IMR-90 (cell line): ENCODE measurements around the gene TBCEL. TPM values are rescaled to one million over a fixed set of nuclear protein-coding genes. Genes with fewer than 3 reads are reported as not detected.
"Not testable (repeated sequence)": the region's sequence is repeated elsewhere in the genome, so short reads cannot be mapped to it uniquely, and the experiment has no call there.

ENCODE experiments used
- ATAC-seq: fragments of 200-7000 bp; cut with Tn5 transposase; 2 replicates; pipeline ENCODE4 v1.9.1; 2020; ENCODE audit warnings: low read depth, mild to moderate bottlenecking, moderate library complexity
- BruUV-seq: library from RNA; stranded (reverse); fragments of 400-500 nt; replicated peaks from 2 replicates; lab custom pipeline; 2021; lab: Mats Ljungman, UMichigan
- CTCF ChIA-PET: fragments of 300-600 bp; formaldehyde crosslinking; extraction: SDS; loops from one replicate; lab custom pipeline; 2021; ENCODE audit warnings: antibody characterized with exemption; lab: Yijun Ruan, JAX
- POLR2A ChIA-PET: fragments of 300-600 bp; sonication (Branson Sonifier 250); formaldehyde crosslinking; loops from one replicate; lab custom pipeline; 2022; ENCODE audit warnings: antibody characterized with exemption; ENCODE audit not compliant: unreplicated experiment; lab: Charles Lee
- DNase-seq: peaks from one replicate; pipeline ENCODE4 v3.0.0; 2013
- H2AFZ ChIP-seq: replicated peaks from 2 replicates; pipeline ENCODE3; 2013; ENCODE audit warnings: low read length, mild to moderate bottlenecking; ENCODE audit not compliant: poor library complexity
- H2AK5ac ChIP-seq: 2 replicates; pipeline ENCODE4 v1.6.1; 2013; ENCODE audit warnings: low read depth, low read length, inconsistent platforms
- H2AK9ac ChIP-seq: replicated peaks from 2 replicates; pipeline ENCODE3; 2013; ENCODE audit warnings: mild to moderate bottlenecking, low read depth, low read length, moderate library complexity; ENCODE audit not compliant: poor library complexity
- H2BK120ac ChIP-seq: 2 replicates; pipeline ENCODE4 v1.6.1; 2013; ENCODE audit warnings: low read depth, low read length, inconsistent platforms
- H2BK15ac ChIP-seq: 3 replicates; pipeline ENCODE4 v1.6.1; 2013; ENCODE audit warnings: low read depth, low read length, inconsistent platforms
- H2BK20ac ChIP-seq: 2 replicates; pipeline ENCODE4 v1.6.1; 2013; ENCODE audit warnings: low read depth, mild to moderate bottlenecking, inconsistent platforms, low read length, moderate library complexity
- H2BK5ac ChIP-seq: 2 replicates; pipeline ENCODE4 v1.6.1; 2013; ENCODE audit warnings: mild to moderate bottlenecking, low read depth, low read length, inconsistent platforms; ENCODE audit not compliant: poor library complexity, severe bottlenecking
- H3K14ac ChIP-seq: replicated peaks from 2 replicates; pipeline ENCODE4 v1.6.1; 2013; ENCODE audit warnings: low read depth, low read length, inconsistent platforms
- H3K18ac ChIP-seq: 2 replicates; pipeline ENCODE4 v1.6.1; 2013; ENCODE audit warnings: low read depth, low read length, control low read depth
- H3K23ac ChIP-seq: 2 replicates; pipeline ENCODE4 v1.6.1; 2013; ENCODE audit warnings: low read depth, low read length, inconsistent platforms
- H3K27ac ChIP-seq: 2 replicates; pipeline ENCODE4 v1.5.1; 2013; ENCODE audit warnings: mild to moderate bottlenecking, control low read depth, low read length; ENCODE audit not compliant: insufficient read depth
- H3K27me3 ChIP-seq: 2 replicates; pipeline ENCODE4 v1.6.1; 2013; ENCODE audit warnings: low read length; ENCODE audit not compliant: control insufficient read depth, insufficient read depth
- H3K36me3 ChIP-seq: 2 replicates; pipeline ENCODE4 v1.6.1; 2013; ENCODE audit warnings: low read length, mixed read lengths; ENCODE audit not compliant: control insufficient read depth, insufficient read depth
- H3K4ac ChIP-seq: 2 replicates; pipeline ENCODE4 v1.6.1; 2013; ENCODE audit warnings: low read depth, low read length, inconsistent platforms
- H3K4me1 ChIP-seq: 2 replicates; pipeline ENCODE4 v1.6.1; 2013; ENCODE audit warnings: low read length, mixed read lengths; ENCODE audit not compliant: control insufficient read depth, insufficient read depth
- H3K4me2 ChIP-seq: 2 replicates; pipeline ENCODE4 v1.6.1; 2013; ENCODE audit warnings: low read depth, mild to moderate bottlenecking, control low read depth, low read length, moderate library complexity
- H3K4me3 ChIP-seq: 2 replicates; pipeline ENCODE4 v1.5.1; 2013; ENCODE audit warnings: low read depth, mild to moderate bottlenecking, control low read depth, low read length, moderate library complexity; ENCODE audit not compliant: insufficient read depth
- H3K56ac ChIP-seq: 2 replicates; pipeline ENCODE4 v1.6.1; 2013; ENCODE audit warnings: low read length, inconsistent platforms; ENCODE audit not compliant: insufficient read depth; ENCODE audit errors: extremely low read depth
- H3K79me1 ChIP-seq, 2 experiments: 2 replicates each; pipeline ENCODE4 v1.6.1; 2013; ENCODE audit warnings: low read length in 2 of 2, inconsistent platforms in 1 of 2, low read depth in 1 of 2
- H3K9ac ChIP-seq: 2 replicates; pipeline ENCODE4 v1.6.1; 2013; ENCODE audit warnings: low read depth, low read length, control low read depth
- H3K9me1 ChIP-seq: 2 replicates; pipeline ENCODE4 v1.6.1; 2013; ENCODE audit warnings: low read length, inconsistent platforms; ENCODE audit not compliant: insufficient read depth
- H3K9me3 ChIP-seq: 2 replicates; pipeline ENCODE4 v1.6.1; 2013; ENCODE audit warnings: low read length; ENCODE audit not compliant: control insufficient read depth, insufficient read depth
- H4K20me1 ChIP-seq: 2 replicates; pipeline ENCODE4 v1.6.1; 2013; ENCODE audit warnings: low read length, inconsistent platforms; ENCODE audit not compliant: insufficient read depth
- H4K5ac ChIP-seq: 2 replicates; pipeline ENCODE4 v1.6.1; 2013; ENCODE audit warnings: mild to moderate bottlenecking, low read depth, low read length, control low read depth
- H4K8ac ChIP-seq, 2 experiments: 2 replicates each; pipeline ENCODE4 v1.6.1; 2013; ENCODE audit warnings: low read depth in 2 of 2, low read length in 2 of 2, control low read depth in 1 of 2, inconsistent platforms in 1 of 2
- H4K91ac ChIP-seq: 2 replicates; pipeline ENCODE4 v1.6.1; 2013; ENCODE audit warnings: low read depth, low read length, inconsistent platforms; ENCODE audit not compliant: insufficient read depth
- WGBS, 2 experiments: methylation state at CpG; one replicate each; pipeline versions ENCODE4 v1.1.5 to v1.1.7; 2013; ENCODE audit warnings: missing lambda C conversion rate in 2 of 2; ENCODE audit not compliant: insufficient read length in 1 of 2; ENCODE audit errors: extremely low coverage in 2 of 2; 5-methylcytosine and 5-hydroxymethylcytosine counted together
- dilution Hi-C: fragments of 300-500 bp; cut with HindIII; formaldehyde crosslinking; loops from one replicate; pipeline ENCODE4 v1.14.3; 2018; ENCODE audit warnings: low sequenced_read_pairs; ENCODE audit not compliant: unreplicated experiment
- in situ Hi-C: fragments of 300-500 bp; cut with MboI; formaldehyde crosslinking; loops from 3 replicates; pipeline ENCODE4 v1.14.3; 2019; ENCODE audit warnings: low sequenced_read_pairs, inconsistent platforms, mixed read lengths
- intact Hi-C: fragments of 100-400 bp; cut with micrococcal nuclease; formaldehyde crosslinking; loops from 2 replicates; pipeline ENCODE4 v1.10.0; 2022
- polyA plus RNA-seq, 3 experiments: library from polyadenylated mRNA; depleted of rRNA; stranded (reverse); fragments of >200 nt; gene quantifications; 2 replicates each; pipeline ENCODE4 v1.2.3, GENCODE V29; 2012; ENCODE audit warnings: low replicate concordance in 1 of 3
- total RNA-seq: library from RNA; depleted of rRNA; stranded (reverse); fragments of >200 nt; gene quantifications from 2 replicates; pipeline ENCODE4 v1.2.3, GENCODE V29; 2012

The TBCEL gene
- total and polyA plus RNA-seq, 2 of the 4 experiments (the other 2 are of a cell fraction), result 7.1 to 21.0 TPM

GRCh38 chr11:121031648-121032047 lies 7.7 kb downstream of the TBCEL start:
- H2AK5ac ChIP-seq, H2AFZ ChIP-seq, DNase-seq, H4K5ac ChIP-seq, H3K27me3 ChIP-seq, BruUV-seq, H4K8ac ChIP-seq, H3K27ac ChIP-seq, dilution Hi-C loops, H4K91ac ChIP-seq, in situ Hi-C loops, intact Hi-C loops, H3K14ac ChIP-seq, H2BK5ac ChIP-seq, H3K4ac ChIP-seq, H2AK9ac ChIP-seq, H3K4me2 ChIP-seq, H3K56ac ChIP-seq, POLR2A ChIA-PET, H3K36me3 ChIP-seq, H3K4me3 ChIP-seq, H3K9ac ChIP-seq, H3K9me1 ChIP-seq, H3K9me3 ChIP-seq, H3K4me1 ChIP-seq, CTCF ChIA-PET, H2BK120ac ChIP-seq, H3K23ac ChIP-seq, H2BK20ac ChIP-seq, H2BK15ac ChIP-seq, H3K18ac ChIP-seq, ATAC-seq: not testable (repeated sequence)
- WGBS, 2 experiments, result no CpG with 5 or more reads among the region's 4 CpGs
- Histone ChIP-seq H4K20me1 (peaks cover 19% of the 10 kb centered on the region; the same call in 1 of the 2 replicates), H3K79me1 (peaks cover 34 to 47% of the 10 kb centered on the region in 2 experiments)
